ENCODE measurements around the gene PCNT.
"Not testable (repeated sequence)": the region's sequence is repeated elsewhere in the genome, so short reads cannot be mapped to it uniquely, and the experiment has no call there.

PCNT gene

DNA sequence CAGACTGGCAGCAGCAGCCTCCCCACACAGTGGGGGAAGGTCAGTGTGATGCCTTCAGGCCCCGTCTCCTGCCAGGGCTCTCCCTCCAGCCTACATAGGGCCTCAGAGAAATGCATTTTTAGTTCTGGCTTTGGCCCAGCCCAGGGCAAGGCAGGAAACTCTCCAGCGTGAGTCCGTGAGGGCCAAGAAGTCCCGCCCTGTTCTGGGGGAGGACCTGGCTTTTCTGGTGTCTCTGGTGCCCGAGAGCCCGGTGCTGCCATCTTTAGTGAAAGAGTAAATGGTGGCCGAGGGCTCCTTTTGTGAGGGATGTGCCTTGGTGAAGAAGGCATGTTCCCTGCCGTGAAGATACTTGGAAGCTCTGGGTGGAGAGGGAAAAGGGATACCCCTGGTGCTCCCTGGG lies 120.0 kb downstream of the PCNT start:
- H2AFZ ChIP-seq (ENCODE audit: low read depth, low read length, severe bottlenecking) = no peak overlapping the region
- H3K9me3 ChIP-seq (ENCODE audit: insufficient read depth, low read length) = no peaks in the 10 kb centered on the region
- no peak overlapping the region for H3K9ac ChIP-seq (ENCODE audit: low read length)
- no peak overlapping the region for H3K27ac ChIP-seq (ENCODE audit: low read depth, low read length)
- peaks cover 3% of the 10 kb centered on the region; the same call in 1 of the 2 replicates for H3K79me2 ChIP-seq (ENCODE audit: insufficient read depth, low read length)
- H3K36me3 ChIP-seq (ENCODE audit: low read length) = 0 out of 2 replicates have a peak, but pooled peaks cover 5% of the 10 kb centered on the region
- no peak overlapping the region for H3K4me3 ChIP-seq (ENCODE audit: insufficient read depth, low read length, poor library complexity, severe bottlenecking)
- no peak for TF ChIP-seq EZH2phosphoT487 (conservative IDR thresholded peaks at IDR 0.05; ENCODE audit: low read length)
- TF ChIP-seq, protein P1, sequence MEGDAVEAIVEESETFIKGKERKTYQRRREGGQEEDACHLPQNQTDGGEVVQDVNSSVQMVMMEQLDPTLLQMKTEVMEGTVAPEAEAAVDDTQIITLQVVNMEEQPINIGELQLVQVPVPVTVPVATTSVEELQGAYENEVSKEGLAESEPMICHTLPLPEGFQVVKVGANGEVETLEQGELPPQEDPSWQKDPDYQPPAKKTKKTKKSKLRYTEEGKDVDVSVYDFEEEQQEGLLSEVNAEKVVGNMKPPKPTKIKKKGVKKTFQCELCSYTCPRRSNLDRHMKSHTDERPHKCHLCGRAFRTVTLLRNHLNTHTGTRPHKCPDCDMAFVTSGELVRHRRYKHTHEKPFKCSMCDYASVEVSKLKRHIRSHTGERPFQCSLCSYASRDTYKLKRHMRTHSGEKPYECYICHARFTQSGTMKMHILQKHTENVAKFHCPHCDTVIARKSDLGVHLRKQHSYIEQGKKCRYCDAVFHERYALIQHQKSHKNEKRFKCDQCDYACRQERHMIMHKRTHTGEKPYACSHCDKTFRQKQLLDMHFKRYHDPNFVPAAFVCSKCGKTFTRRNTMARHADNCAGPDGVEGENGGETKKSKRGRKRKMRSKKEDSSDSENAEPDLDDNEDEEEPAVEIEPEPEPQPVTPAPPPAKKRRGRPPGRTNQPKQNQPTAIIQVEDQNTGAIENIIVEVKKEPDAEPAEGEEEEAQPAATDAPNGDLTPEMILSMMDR (IDR thresholded peaks at IDR 0.05; ENCODE audit: insufficient read depth, low read length, poor library complexity, severe bottlenecking) = no peak
- no peaks in the 10 kb centered on the region for H3K9me2 ChIP-seq (replicated peaks; ENCODE audit: insufficient read depth, low read length)
- H3K4me2 ChIP-seq (ENCODE audit: low read depth, low read length, poor library complexity, severe bottlenecking) = no peak overlapping the region
- no peaks in the 10 kb centered on the region for H3K27me3 ChIP-seq (ENCODE audit: low read length)
- H4K20me1 ChIP-seq (ENCODE audit: low read depth, low read length) = no peaks in the 10 kb centered on the region
- H3F3A ChIP-seq (ENCODE audit: insufficient read depth) = peaks cover 4% of the 10 kb centered on the region

DNA sequence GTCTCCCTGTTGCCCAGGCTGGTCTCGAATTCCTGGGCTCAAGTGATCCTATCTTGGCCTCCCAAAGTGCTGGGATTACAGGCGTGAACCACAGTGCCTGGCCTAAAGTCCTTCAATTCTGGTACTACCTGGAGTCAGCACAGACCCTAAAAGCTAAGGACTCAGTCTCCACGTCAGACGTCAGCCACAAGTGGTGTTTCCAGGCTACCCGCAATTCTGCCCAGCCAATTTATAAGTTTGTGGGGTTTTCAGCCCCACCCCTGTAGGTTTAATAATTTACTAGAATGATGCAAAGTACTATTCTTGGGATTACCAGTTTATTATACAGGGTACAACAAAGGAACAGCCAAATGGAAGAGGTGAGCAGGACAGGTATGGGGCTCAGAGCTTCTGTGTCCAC lies 124.2 kb downstream of the PCNT start:
- no peak for TF ChIP-seq EZH2phosphoT487 (conservative IDR thresholded peaks at IDR 0.05; ENCODE audit: low read length)
- TF ChIP-seq, protein P1 (IDR thresholded peaks at IDR 0.05; ENCODE audit: insufficient read depth, low read length, poor library complexity, severe bottlenecking) = no peak
- Histone ChIP-seq H3K9me3 (ENCODE audit: insufficient read depth, low read length) (no peaks in the 10 kb centered on the region), H3K9ac (ENCODE audit: low read length) (no peak overlapping the region), H3K27me3 (ENCODE audit: low read length) (no peaks in the 10 kb centered on the region), H3K36me3 (ENCODE audit: low read length) (peaks cover 6% of the 10 kb centered on the region; the same call in 1 of the 2 replicates), H3K79me2 (ENCODE audit: insufficient read depth, low read length) (peaks cover 35% of the 10 kb centered on the region), H3F3A (ENCODE audit: insufficient read depth) (peaks cover 4% of the 10 kb centered on the region), H2AFZ (ENCODE audit: low read depth, low read length, severe bottlenecking) (no peak overlapping the region), H3K4me2 (ENCODE audit: low read depth, low read length, poor library complexity, severe bottlenecking) (no peak overlapping the region), H3K9me2 (replicated peaks; ENCODE audit: insufficient read depth, low read length) (no peaks in the 10 kb centered on the region), H3K27ac (ENCODE audit: low read depth, low read length) (no peak overlapping the region), H4K20me1 (ENCODE audit: low read depth, low read length) (no peaks in the 10 kb centered on the region), H3K4me3 (ENCODE audit: insufficient read depth, low read length, poor library complexity, severe bottlenecking) (no peak overlapping the region)

DNA sequence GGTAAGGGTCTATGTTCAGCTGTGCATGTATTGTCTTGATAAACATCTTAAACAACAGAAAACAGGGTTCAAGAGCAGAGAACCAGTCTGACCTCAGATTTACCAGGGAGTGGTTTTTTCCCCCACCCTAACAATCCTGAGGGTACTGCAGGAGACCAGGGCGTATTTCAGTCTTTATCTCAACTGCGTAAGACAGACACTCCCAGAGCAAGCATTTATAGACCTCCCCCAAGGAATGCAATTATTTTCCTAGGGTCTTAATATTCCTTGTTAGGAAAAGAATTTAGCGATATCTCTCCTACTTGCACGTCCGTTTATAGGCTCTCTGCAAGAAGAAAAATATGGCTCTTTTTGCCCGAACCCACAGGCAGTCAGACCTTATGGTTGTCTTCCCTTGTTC lies 124.9 kb downstream of the PCNT start:
- not testable (repeated sequence) for H3K9me3 ChIP-seq (ENCODE audit: insufficient read depth, low read length); H3F3A ChIP-seq (ENCODE audit: insufficient read depth); H3K36me3 ChIP-seq (ENCODE audit: low read length); H3K27me3 ChIP-seq (ENCODE audit: low read length); H3K4me2 ChIP-seq (ENCODE audit: low read depth, low read length, poor library complexity, severe bottlenecking); H3K9me2 ChIP-seq (replicated peaks; ENCODE audit: insufficient read depth, low read length); H3K9ac ChIP-seq (ENCODE audit: low read length); H4K20me1 ChIP-seq (ENCODE audit: low read depth, low read length); H3K27ac ChIP-seq (ENCODE audit: low read depth, low read length); H2AFZ ChIP-seq (ENCODE audit: low read depth, low read length, severe bottlenecking); H3K4me3 ChIP-seq (ENCODE audit: insufficient read depth, low read length, poor library complexity, severe bottlenecking)
- H3K79me2 ChIP-seq (ENCODE audit: insufficient read depth, low read length) = peaks cover 39% of the 10 kb centered on the region

DNA sequence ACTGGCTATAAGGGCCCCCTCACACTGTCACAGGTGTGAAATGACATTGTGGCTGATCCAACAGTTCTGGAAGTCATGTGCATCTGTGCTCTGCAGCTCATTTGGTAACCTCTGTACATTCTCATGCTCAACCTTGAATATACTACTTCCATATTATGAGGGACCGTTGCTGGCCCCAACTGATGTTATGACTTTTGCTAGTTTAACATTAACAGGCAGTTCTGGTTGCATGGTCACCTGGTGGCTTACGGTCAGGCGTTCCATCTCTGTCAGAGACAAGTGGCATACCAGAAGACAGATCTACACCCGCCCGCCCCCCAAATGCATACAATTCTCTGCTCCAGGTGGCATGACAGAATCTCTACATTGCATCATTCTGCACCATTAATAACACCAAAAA lies 128.8 kb downstream of the PCNT start:
- Histone ChIP-seq H4K20me1 (ENCODE audit: low read depth, low read length) (no peaks in the 10 kb centered on the region), H3K27me3 (ENCODE audit: low read length) (no peaks in the 10 kb centered on the region), H3K9ac (ENCODE audit: low read length) (no peak overlapping the region), H3K9me3 (ENCODE audit: insufficient read depth, low read length) (no peaks in the 10 kb centered on the region), H3K9me2 (replicated peaks; ENCODE audit: insufficient read depth, low read length) (no peaks in the 10 kb centered on the region), H3F3A (ENCODE audit: insufficient read depth) (no peaks in the 10 kb centered on the region), H3K4me3 (ENCODE audit: insufficient read depth, low read length, poor library complexity, severe bottlenecking) (no peak overlapping the region), H3K36me3 (ENCODE audit: low read length) (peaks cover 8% of the 10 kb centered on the region; the same call in 1 of the 2 replicates), H3K27ac (ENCODE audit: low read depth, low read length) (no peak overlapping the region), H3K4me2 (ENCODE audit: low read depth, low read length, poor library complexity, severe bottlenecking) (no peak overlapping the region), H2AFZ (ENCODE audit: low read depth, low read length, severe bottlenecking) (no peak overlapping the region), H3K79me2 (ENCODE audit: insufficient read depth, low read length) (peaks cover 76% of the 10 kb centered on the region)
- TF ChIP-seq, protein P1 (IDR thresholded peaks at IDR 0.05; ENCODE audit: insufficient read depth, low read length, poor library complexity, severe bottlenecking) = no peak
- no peak for TF ChIP-seq EZH2phosphoT487 (conservative IDR thresholded peaks at IDR 0.05; ENCODE audit: low read length)

Data from SU-DHL-6 (cell line).